Measurements from ENCODE around the gene DIPK1A.

GRCh38 chr1:92874987-92875386 is 86.3 kb downstream of the DIPK1A start:
- no peak for TF ChIP-seq CTCF (IDR thresholded peaks at IDR 0.05)
- no peak for TF ChIP-seq POLR2A (IDR thresholded peaks at IDR 0.05)
